Stimulated activated CD4-positive, alpha-beta T cell treated with anti-CD3 and anti-CD28 coated beads, Interleukin-4, amount 100 ng/mL, for 4 hours (primary cell): Measurements from ENCODE around the gene SLC20A1.
"Not testable (repeated sequence)": the region's sequence is repeated elsewhere in the genome, so short reads cannot be mapped to it uniquely, and the experiment has no call there.

Source experiments
- DNase-seq, 2 experiments: peaks; one replicate each; pipeline ENCODE4 v3.0.0-alpha.2; 2020

Gene SLC20A1

DNA sequence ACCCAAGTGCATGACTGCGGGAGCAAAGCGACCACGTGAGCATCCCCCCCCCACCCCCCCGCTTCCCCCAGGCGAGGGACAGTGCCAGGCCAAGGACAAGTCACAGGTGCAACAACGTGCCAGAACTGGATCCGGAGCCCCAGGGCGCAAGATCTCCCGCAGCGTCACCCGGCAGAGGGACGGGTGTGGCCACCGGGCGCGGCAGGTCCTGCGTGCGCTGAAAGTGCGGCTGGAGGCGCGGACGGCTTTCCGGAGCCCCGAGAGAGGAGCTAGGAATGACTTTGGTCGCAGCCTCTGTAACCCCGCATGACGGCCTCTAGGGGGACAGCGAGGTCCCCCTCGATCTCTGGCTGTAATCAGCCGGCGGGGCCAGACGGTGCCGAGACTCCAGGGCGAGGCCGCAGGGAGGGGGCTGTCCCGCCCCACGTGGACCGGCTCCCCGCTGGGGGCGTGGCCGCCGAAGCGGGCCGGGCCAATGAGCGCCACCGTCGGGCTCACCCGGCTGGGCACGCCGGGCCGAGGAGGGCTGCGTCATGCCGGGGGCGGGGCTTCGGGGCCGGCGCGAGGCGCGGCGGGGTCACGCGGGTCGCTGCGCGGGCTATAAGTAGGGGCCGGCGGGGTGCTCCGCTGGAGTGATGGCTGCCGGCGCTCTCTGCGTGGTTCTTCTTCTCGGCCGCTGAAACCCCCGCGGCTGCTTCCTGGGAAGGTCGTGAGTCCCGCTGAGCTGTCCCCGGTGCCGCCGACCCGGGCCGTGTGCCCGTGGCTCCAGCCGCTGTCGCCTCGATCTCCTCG, at the start of gene SLC20A1:
TSS of gene SLC20A1 (plus strand) at position 630 of the 792 bp plus-strand sequence. CDS start 890 bp downstream, outside the sequence.
- peak; percentile 98 to 99 for DNase-seq

DNA sequence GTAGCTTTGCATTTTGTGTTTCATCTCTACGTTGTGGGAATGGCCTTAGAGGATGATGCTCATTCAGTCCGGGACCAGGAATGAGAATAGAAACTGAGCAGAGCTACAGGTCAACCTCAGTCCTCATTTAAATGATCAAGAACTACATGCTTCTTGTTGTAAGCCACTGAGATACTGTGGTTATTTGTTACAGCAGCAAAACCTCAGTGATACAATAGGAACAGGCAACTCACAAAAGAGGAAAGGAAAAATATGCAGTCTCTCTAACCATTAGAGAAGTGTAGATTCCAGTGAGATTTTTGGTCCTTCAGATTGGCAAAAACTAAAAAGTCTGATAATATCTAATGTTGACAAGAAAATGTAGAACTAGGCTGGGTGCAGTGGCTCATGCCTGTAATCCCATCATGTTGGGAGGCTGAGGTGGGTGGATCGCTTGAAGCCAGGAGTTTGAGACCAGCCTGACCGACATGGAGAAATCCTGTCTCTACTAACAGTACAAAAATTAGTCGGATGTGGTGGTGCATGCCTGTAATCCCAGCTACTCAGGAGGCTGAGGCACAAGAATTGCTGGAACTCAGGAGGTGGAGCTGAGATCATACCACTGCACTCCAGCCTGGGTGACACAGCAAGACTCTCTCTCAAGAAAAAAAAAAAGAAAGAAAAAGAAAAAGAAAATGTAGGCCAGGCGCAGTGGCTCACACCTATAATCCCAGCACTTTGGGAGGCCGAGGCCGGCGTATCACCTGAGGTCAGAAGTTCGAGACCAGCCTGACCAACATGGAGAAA, 48.0 kb upstream of the SLC20A1 start:
- DNase-seq: no peak

GRCh38 chr2:112600634-112601033, 45.1 kb upstream of the SLC20A1 start:
- DNase-seq: no peak

DNA sequence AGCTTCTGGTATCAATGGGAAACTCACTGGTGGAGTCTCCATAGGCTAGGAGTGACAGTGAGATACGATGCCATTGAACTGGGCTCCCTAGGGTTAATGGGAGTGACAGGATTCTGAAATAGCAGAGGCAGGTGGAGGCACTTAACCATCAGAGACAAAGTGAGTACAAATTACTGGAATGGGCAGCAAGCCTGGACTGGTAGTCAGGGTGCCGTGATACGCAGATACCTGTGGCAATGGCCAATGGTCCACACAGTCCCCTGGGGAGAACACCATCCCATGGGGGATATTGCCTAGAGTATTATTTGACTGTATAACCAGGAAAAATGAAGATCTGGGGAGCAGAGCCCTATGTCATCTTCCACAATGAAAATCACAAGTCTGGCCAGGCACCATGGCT, 44.0 kb upstream of the SLC20A1 start:
- DNase-seq: no peak

DNA sequence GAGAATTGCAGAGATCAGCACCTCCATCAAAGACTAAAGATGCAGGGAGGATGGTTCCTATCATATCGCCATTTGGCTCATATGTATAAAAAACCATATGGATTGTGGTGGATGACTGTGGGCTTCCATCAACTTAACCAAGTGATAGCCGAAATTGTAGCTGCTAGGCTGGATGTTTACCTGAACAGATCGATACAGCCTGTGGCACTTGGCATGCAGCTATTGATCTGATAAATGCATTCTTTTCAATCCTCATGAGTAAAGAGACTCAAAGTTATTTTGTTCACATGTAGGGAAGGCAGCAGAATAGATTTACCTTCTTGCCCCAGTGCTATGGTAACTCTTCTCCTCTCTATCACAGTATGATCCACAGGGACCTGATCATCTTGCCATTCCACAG, 42.8 kb upstream of the SLC20A1 start:
- DNase-seq: no peak

- no peak for DNase-seq
Observed at GRCh38 chr2:112603731-112604130, 42.0 kb upstream of the SLC20A1 start.

- DNase-seq: no peak
Observed at GRCh38 chr2:112604952-112605351, 40.8 kb upstream of the SLC20A1 start.

DNA sequence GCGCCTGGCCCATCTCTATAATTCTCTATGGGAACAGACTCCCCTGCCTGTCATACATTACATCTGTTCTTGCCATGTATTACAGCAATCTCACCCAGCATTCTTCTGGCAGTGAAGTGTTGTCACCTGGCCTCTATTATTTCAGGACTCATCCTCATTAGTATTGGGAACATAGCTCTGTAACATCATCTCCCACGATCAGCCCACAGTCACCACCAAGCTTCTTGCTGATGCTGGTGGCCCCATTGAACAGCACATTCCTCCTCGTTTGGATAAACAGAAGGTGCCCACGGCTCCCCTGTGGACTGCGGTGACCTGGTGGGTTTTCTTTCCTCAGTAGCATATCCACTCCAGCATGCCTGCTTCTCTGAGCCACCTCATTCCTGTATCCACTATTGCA, 39.8 kb upstream of the SLC20A1 start:
- no peak for DNase-seq

DNA sequence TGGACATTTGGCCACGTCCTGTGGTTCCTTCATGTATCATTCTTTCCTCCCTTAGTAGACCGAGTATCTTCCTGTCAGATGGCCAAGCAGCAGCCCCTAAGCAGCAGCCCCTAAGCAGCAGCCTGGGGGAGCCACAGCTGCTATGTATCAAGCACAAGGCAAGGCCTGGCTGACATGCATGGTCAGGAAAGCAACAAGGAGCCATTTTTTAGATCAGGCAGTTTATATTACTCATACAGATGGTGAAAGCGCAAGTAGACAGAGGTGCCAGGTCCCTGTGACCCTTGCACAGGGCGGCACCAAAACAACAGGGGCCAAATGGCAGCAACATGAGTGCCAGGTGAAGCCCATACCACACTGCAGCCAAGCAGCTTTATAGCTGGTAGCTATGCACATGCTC, 39.2 kb upstream of the SLC20A1 start:
- DNase-seq: no peak

DNA sequence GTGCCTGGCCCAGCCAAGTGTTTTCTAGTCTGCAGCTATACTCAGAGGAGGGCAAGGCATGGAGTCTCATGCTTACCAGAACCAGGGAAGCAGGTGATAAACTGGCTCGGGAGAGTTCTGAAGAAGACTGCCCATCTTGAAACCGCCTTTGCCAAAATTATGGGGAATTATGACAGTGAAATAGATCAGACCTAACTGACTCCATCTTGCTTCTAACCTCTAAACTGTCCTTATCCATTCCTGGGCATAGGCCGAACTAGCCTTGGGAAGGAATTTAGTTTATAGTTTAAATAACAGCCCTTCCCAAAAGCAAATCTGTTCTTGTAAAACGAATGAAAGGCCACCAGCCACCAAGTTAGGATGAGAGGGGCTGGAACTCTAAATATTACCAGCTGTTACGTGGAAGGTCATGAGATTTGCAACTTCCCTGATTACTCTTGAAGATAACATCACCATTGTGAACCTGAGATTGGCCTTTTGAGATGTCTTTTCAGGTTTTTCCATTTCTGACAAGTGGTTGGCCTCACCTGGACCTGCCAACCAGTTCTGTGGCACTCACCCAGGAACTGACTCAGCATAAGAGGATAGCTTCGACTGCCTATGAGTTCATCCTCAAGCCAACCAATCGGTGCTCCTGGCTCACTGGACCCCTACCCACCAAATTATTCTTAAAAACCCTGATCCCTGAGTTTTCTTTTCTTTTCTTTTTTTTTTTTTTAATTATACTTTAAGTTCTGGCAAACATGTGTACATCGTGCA, 37.9 kb upstream of the SLC20A1 start:
- DNase-seq: no peak

GRCh38 chr2:112609320-112609719, 36.4 kb upstream of the SLC20A1 start:
- DNase-seq: not testable (repeated sequence)

DNA sequence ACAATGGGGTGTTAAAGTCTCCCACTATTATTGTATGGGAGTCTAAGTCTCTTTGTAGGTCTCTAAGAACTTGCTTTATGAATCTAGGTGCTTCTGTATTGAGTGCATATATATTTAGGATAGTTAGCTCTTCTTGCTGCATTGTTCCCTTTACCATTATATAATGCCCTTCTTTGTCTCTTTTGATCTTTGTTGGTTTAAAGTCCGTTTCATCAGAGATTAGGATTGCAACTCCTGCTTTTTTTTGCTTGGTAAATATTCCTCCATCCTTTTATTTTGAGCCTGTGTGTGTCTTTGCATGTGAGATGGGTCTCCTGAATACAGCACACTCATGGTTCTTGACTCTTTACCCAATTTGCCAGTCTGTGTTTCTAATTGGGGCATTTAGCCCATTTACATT, 33.5 kb upstream of the SLC20A1 start:
- DNase-seq: not testable (repeated sequence)

DNA sequence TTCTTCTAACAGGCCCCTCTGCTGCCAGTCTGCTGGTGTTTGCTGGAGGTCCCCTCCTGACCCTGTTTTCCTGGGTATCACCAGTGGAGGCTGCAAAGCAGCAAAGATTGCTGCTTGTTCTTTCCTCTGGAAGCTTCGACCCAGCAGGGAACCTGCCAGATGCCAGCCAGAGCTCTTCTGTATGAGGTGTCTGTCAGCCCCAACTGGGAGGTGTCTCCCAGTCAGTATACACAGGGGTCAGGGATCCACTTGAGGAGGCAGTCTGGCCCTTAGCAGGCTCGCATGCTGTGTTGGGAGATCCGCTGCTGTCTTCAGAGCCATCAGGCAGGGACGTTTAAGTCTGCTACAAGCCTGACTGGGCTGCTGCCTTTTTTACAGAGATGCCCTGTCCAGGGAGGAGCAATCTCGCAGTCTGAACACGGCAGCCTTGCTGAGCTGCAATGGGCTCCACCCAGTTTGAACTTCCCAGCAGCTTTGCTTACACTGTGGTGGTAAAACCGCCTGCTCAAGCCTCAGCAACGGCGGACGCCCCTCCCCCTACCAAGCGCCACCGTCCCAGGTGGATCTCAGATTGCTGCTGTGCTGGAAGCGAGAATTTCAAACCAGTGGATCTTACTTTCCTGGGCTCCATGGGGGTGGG, 31.4 kb upstream of the SLC20A1 start:
- DNase-seq: no peak

DNA sequence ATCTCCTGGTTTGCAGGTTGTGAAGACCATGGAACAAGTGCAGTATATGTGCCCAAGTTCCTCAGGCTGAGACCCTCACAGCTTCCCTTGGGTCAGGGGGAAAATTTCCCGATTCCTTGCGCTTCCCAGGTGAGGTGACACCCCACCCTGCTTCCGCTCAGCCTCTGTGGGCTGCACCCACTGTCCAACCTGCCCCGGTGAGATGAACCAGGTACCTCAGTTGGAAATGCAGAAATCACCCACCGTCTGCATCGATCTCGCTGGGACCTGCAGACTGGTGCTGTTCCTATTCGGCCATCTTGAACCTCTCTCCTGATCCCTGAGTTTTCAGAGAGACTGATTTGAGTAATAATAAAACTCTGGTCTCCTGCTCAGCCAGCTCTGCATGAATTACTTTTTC, 30.7 kb upstream of the SLC20A1 start:
- no peak for DNase-seq

GRCh38 chr2:112615798-112616197, 29.9 kb upstream of the SLC20A1 start:
- not testable (repeated sequence) for DNase-seq

DNA sequence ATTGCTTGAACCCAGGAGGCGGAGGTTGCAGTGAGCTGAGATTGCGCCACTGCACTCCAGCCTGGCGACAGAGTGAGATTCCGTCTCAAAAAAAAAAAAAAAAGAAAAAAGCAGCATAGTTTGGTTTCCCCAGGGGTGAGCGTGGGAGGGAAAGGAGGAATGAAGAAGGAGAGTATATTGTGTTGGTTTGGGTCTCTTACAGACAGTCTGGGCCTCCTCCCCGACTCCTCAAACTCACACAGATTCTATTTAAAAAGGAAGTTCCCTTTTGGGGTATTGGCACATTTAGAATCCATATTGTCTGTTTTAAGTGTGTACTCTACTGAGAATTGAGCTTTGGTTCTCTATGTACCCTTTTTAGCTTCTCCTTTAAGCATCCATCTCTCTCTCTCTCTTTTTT, 27.4 kb upstream of the SLC20A1 start:
- DNase-seq: no peak

GRCh38 chr2:112621790-112622527, 23.8 kb upstream of the SLC20A1 start:
- DNase-seq: no peak

DNA sequence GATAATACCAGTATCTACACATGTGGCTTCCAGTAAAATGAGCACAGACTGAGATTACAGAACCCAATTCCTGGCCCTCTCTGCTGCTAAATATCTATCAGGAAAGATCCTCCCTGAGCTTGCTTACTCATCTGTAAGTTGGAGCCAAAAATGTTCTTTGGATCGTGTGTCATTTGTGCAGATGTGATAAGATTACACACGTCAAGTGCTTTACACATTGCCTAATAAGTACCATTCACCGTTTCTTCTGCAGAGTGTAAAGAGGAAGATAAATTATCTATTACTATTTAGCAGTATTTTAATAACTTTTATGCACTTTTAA, 23.2 kb upstream of the SLC20A1 start:
- DNase-seq: no peak

- peak; percentile 57 to 80 for DNase-seq
Observed at GRCh38 chr2:112623913-112624777, 21.6 kb upstream of the SLC20A1 start.

DNA sequence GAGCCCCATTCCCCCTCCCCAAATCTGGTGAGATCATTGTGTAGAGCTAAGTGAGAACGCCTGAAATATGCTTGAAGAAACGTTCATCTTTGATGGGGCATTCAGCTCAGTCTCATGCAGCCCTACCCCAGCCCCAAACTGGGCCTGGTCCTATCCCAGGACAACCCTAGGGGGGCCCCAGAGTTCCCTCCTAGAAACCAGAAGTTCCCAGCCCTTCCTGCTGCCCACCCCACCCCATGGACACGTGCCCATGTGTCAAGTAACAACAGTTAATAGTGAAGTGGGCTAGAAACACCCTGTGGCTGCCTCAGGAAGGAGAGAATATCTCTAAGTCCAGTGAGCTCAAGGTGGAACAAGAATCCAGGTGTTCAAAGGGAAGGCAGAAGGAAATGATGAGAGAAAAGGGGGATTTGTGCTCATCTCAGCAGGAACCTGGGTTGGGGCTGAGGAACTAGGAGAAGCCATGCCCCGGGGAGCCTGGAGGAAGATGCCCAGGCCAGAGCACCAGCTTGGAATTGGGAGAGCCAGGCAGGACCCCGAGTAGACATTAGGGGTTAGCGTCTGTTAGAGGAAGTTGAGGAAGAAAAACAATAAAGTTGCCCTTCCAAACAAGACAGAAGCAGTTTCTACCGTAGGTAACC, 20.1 kb upstream of the SLC20A1 start:
- DNase-seq: no peak

DNA sequence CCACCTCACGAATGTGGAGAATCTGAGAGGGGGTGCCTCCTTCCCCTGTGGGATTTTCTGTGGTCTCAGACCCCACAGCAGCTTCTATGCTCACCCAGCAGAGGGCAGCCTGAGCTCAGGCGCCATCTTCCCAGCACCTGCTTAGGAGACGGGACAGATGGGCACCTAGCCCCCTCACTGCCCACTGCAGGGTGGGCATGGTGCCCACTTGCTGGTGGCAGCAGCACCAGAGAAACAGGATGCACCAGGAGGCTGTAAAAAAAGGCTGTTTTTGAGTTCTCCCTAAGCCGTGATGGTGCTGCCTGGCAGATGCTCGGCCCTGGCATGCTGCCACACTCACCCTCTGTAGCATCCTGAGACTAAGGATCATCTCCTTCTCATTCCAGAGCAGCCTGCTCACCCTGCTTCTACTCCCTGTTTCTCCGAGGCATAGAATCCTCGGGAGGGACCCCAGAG, 19.1 kb upstream of the SLC20A1 start:
- peak; percentile 55 for DNase-seq
